ENCODE data around the gene KIFAP3.
"Not testable (repeated sequence)": the region's sequence is repeated elsewhere in the genome, so short reads cannot be mapped to it uniquely, and the experiment has no call there.

KIFAP3 gene

GRCh38 chr1:169879034-169879840 is 195.3 kb downstream of the KIFAP3 start:
- Histone ChIP-seq H2AFZ (ENCODE audit: low read depth, low read length) (no peak overlapping the region), H3K4me3 (ENCODE audit: low read length) (no peak overlapping the region), H3K36me3 (ENCODE audit: insufficient read depth, low read length) (peaks cover 34% of the 10 kb centered on the region), H3K4me1 (ENCODE audit: insufficient read depth, low read length) (no peaks in the 10 kb centered on the region), H3K9me3 (ENCODE audit: low read length) (no peaks in the 10 kb centered on the region), H3K27me3 (ENCODE audit: insufficient read depth, low read length) (no peaks in the 10 kb centered on the region)

- H2AFZ ChIP-seq (ENCODE audit: low read depth, low read length): no peak overlapping the region
- no peaks in the 10 kb centered on the region for H3K27me3 ChIP-seq (ENCODE audit: insufficient read depth, low read length)
- H3K36me3 ChIP-seq (ENCODE audit: insufficient read depth, low read length): peaks cover 41% of the 10 kb centered on the region
- no peak overlapping the region for H3K4me3 ChIP-seq (ENCODE audit: low read length)
- H3K9me3 ChIP-seq (ENCODE audit: low read length): no peaks in the 10 kb centered on the region
- no peaks in the 10 kb centered on the region for H3K4me1 ChIP-seq (ENCODE audit: insufficient read depth, low read length)
Measured at GRCh38 chr1:169878498-169878897, 196.0 kb downstream of the KIFAP3 start.

- Histone ChIP-seq H3K36me3 (ENCODE audit: insufficient read depth, low read length) (peaks cover 44% of the 10 kb centered on the region), H3K4me1 (ENCODE audit: insufficient read depth, low read length) (no peaks in the 10 kb centered on the region), H3K9me3 (ENCODE audit: low read length) (peaks cover 2% of the 10 kb centered on the region), H3K27me3 (ENCODE audit: insufficient read depth, low read length) (no peaks in the 10 kb centered on the region), H2AFZ (ENCODE audit: low read depth, low read length) (no peak overlapping the region), H3K4me3 (ENCODE audit: low read length) (no peak overlapping the region)
Measured at GRCh38 chr1:169877800-169878491, 196.5 kb downstream of the KIFAP3 start.

- Histone ChIP-seq H3K27me3 (ENCODE audit: insufficient read depth, low read length) (no peaks in the 10 kb centered on the region), H3K36me3 (ENCODE audit: insufficient read depth, low read length) (peaks cover 72% of the 10 kb centered on the region), H3K4me1 (ENCODE audit: insufficient read depth, low read length) (no peaks in the 10 kb centered on the region), H3K4me3 (ENCODE audit: low read length) (no peak overlapping the region), H3K9me3 (ENCODE audit: low read length) (peaks cover 11% of the 10 kb centered on the region), H2AFZ (ENCODE audit: low read depth, low read length) (no peak overlapping the region)
Measured at GRCh38 chr1:169874229-169874628, 200.3 kb downstream of the KIFAP3 start.

- H3K4me1 ChIP-seq (ENCODE audit: insufficient read depth, low read length): no peaks in the 10 kb centered on the region
- H3K27me3 ChIP-seq (ENCODE audit: insufficient read depth, low read length): no peaks in the 10 kb centered on the region
- H3K36me3 ChIP-seq (ENCODE audit: insufficient read depth, low read length): peaks cover 76% of the 10 kb centered on the region
Measured at GRCh38 chr1:169873582-169874199, 200.8 kb downstream of the KIFAP3 start.

GRCh38 chr1:169872906-169873305 is 201.6 kb downstream of the KIFAP3 start:
- no peak overlapping the region for H3K4me3 ChIP-seq (ENCODE audit: low read length)
- H3K9me3 ChIP-seq (ENCODE audit: low read length): peaks cover 11% of the 10 kb centered on the region
- H3K27me3 ChIP-seq (ENCODE audit: insufficient read depth, low read length): no peaks in the 10 kb centered on the region
- no peak overlapping the region for H2AFZ ChIP-seq (ENCODE audit: low read depth, low read length)
- H3K4me1 ChIP-seq (ENCODE audit: insufficient read depth, low read length): no peaks in the 10 kb centered on the region
- H3K36me3 ChIP-seq (ENCODE audit: insufficient read depth, low read length): peaks cover 78% of the 10 kb centered on the region

More at GRCh38 chr1:169873582-169874199, 200.8 kb downstream of the KIFAP3 start:
- no peak overlapping the region for H2AFZ ChIP-seq (ENCODE audit: low read depth, low read length)
- peaks cover 11% of the 10 kb centered on the region for H3K9me3 ChIP-seq (ENCODE audit: low read length)
- H3K4me3 ChIP-seq (ENCODE audit: low read length): no peak overlapping the region

- H3K27me3 ChIP-seq (ENCODE audit: insufficient read depth, low read length); H3K4me1 ChIP-seq (ENCODE audit: insufficient read depth, low read length); H3K4me3 ChIP-seq (ENCODE audit: low read length); H2AFZ ChIP-seq (ENCODE audit: low read depth, low read length): not testable (repeated sequence)
- peaks cover 82% of the 10 kb centered on the region for H3K36me3 ChIP-seq (ENCODE audit: insufficient read depth, low read length)
- H3K9me3 ChIP-seq (ENCODE audit: low read length): peaks cover 11% of the 10 kb centered on the region
Measured at GRCh38 chr1:169871988-169872387, 202.5 kb downstream of the KIFAP3 start.
